GM12873 (cell line): ENCODE measurements around the gene EPAS1.

Experiments
- CTCF ChIP-seq: IDR thresholded peaks from 2 replicates; pipeline ENCODE4 v1.5.1; 2012; ENCODE audit warnings: low read depth, mild to moderate bottlenecking, moderate library complexity, low read length, control low read depth; ENCODE audit not compliant: insufficient read depth; ENCODE audit errors: missing control alignments

The EPAS1 gene

GRCh38 chr2:46416739-46417403, 119.7 kb downstream of the EPAS1 start:
- TF ChIP-seq CTCF: no peak

GRCh38 chr2:46420945-46421344, 123.7 kb downstream of the EPAS1 start:
- no peak for TF ChIP-seq CTCF

- no peak for TF ChIP-seq CTCF
These were observed 124.2 kb downstream of the EPAS1 start for GRCh38 chr2:46421361-46421760.

GRCh38 chr2:46422717-46423394, 125.6 kb downstream of the EPAS1 start:
- no peak for TF ChIP-seq CTCF

GRCh38 chr2:46424937-46425336, 127.7 kb downstream of the EPAS1 start:
- TF ChIP-seq CTCF: no peak

GRCh38 chr2:46428911-46429436, 131.8 kb downstream of the EPAS1 start:
- no peak for TF ChIP-seq CTCF

GRCh38 chr2:46430413-46430812, 133.2 kb downstream of the EPAS1 start:
- no peak for TF ChIP-seq CTCF
